ENCODE measurements around the gene PRRX2.
A peak's percentile ranks its signal among the peaks of the same experiment; 100 is the strongest.

PRRX2 gene

DNA sequence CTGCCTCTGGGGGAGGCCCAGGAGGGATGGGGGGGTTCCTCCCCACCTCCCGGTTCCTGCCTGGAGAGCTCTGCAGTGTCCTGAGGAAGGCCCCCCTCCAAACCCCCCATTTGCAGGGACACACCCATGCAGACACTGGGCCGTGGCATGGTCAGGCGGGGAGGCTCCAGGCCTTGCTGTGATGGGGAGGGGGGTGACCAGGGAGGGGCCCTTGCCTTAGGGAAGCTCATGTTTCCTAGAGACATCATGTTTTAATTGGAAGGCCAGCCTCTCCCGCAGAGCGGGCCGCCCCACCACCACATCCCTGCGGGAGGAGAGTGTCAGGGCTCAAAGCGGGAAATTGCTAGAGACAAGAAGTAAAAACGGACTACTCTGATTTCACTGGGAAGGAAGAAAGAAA, 12.0 kb downstream of the PRRX2 start:
- no peak for DNase-seq (ENCODE audit: low spot score)
- no peak for FAIRE-seq

DNA sequence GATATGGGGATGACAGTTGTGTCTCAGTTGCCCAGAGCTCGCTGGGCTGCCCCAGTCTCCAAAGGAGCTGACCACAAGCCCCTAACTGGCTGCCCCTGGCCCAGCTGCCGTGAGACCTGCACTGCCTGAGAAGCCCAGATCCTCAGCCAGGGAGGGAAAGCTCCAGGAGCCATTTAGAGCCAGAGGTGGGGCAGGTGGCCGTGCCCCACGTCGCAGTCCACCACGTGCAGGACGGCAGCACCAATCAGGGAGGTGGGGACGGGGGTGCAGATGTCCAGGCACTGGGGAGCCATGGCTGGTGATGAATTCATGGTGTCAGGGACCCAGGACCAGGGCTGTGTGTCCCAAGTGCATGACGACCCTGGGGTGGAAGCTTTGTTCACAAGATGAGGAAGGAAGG, 13.4 kb downstream of the PRRX2 start:
- FAIRE-seq (no peak), DNase-seq (ENCODE audit: low spot score) (no peak)

DNA sequence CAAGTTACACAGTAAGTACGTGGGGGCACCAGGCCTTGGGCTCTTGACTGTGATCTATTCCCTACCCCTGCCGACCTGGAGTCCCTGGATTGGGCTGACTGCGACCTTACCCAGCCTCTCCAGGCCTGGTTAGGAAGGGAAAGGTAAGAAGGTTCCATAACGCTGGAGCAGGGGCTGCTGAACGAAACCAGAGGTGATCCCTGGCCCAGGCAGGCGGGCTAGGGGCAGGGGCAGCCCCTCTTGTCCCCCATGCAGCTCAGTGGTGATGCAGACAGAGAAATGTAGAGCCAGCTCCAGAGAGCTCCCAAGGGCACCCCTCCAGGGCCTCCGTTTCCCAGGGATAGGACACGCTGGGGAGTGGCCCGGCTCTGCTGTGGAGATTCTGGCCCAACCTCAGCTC, 14.1 kb downstream of the PRRX2 start:
- FAIRE-seq (no peak), DNase-seq (ENCODE audit: low spot score) (no peak)

- FAIRE-seq (no peak), DNase-seq (ENCODE audit: low spot score) (no peak)
Observed at GRCh38 chr9:129681924-129682323, 16.5 kb downstream of the PRRX2 start.

DNA sequence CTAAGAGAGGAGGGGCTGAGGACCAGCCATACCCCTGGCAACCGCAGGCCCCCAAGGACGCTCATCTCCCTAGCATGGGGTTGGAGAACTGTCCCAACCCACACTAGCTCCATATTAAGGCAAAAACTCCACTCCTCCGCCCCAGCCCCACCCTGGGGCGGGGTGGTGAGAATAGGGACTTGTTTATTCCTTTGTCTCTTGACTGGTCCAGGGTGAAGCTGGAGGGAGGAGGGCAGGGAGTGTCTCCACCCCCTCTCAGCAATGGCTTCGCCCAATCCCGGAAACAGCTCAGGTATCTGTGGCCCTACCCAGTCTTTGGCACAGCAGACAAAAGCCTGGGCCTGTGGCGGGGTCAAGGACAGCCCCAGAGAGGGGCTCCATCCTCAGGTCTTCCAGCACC, 16.9 kb downstream of the PRRX2 start:
- FAIRE-seq (no peak), DNase-seq (ENCODE audit: low spot score) (no peak)

DNA sequence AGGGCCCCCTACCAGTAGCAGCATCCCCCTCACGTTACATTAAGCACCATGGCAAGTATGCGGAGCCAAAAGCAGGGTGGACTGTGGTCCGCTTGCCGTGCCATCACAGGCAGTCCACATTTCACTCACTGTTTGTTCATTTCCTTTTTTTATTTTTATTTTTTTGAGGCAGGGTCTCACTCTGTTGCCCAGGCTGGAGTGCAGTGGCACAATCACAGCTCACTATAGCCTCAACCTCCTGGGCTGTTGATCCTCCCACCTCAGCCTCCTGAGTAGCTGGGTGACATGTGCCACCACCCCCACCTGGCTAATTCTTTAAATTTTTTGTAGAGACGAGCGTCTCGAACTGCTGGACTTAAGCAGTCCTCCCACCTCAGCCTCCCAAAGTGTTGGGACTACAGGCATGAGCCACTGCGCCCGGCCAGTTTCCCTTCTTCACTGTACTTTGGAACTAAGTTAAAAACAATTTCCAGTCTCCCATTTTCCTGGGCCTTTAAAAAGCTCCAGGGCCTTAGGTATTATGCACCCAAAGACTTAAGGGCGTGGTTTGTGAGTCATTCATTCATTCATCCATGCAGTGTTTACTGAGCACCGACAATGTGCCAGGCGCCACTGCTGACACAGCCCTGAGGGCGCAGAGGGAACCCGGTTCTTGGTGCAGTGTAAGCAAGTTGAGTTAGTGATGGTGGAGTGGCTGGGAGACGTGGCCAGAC, 19.9 kb downstream of the PRRX2 start:
- no peak for FAIRE-seq
- DNase-seq (ENCODE audit: low spot score): peak; percentile 68

GRCh38 chr9:129685933-129686259, 20.4 kb downstream of the PRRX2 start:
- no peak for DNase-seq (ENCODE audit: low spot score)
- FAIRE-seq: no peak

DNA sequence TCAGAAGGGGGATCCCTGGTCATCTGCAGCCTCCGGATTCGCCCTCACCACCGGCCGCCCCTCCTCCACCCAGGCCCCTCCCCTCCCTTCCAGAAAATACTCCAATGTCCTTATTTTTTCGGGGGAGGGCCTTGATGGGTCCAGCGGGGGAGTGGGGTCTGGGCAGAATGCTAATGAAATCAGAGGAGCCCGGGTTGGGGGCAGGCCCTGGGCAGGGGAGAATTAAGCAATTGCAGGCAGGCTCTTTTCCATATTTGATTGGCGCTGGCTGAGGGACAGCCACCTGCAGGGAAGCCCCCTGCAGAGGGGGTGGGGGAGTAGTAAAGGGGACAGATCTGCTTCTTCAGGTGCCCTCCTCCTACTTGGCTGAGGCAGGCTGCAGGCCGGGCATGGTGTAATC, 21.3 kb downstream of the PRRX2 start:
- no peak for DNase-seq (ENCODE audit: low spot score)
- no peak for FAIRE-seq

GRCh38 chr9:129687391-129687790, 21.9 kb downstream of the PRRX2 start:
- DNase-seq (ENCODE audit: low spot score): no peak
- FAIRE-seq: no peak

- DNase-seq (ENCODE audit: low spot score) (no peak), FAIRE-seq (no peak)
Observed at GRCh38 chr9:129688285-129689043, 23.0 kb downstream of the PRRX2 start.

GRCh38 chr9:129692534-129692933, 27.1 kb downstream of the PRRX2 start:
- no peak for FAIRE-seq

DNA sequence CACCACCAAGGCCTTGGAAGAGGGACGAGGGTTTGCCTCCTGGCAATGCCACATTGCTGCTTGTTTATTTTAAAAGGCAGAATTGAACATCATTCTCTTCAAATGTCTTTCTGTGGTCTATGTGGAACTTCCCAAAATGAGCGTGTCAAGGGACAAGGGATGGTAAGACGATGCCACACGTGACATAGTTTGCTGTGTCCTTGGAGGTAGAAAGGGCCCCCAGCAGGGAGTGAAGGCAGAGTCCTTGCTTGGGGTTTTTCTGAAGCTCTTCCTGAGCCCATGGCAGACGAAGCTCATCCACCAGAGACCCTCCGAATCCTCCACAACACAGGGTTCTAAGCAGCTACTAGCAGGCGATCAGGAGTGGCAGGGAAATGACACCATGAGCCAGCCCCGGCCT, 28.3 kb downstream of the PRRX2 start:
- DNase-seq (ENCODE audit: low spot score) (no peak), FAIRE-seq (no peak)

More at GRCh38 chr9:129692534-129692933, 27.1 kb downstream of the PRRX2 start:
- DNase-seq (ENCODE audit: low spot score): no peak

- DNase-seq (ENCODE audit: low spot score) (no peak), FAIRE-seq (no peak)
Observed at GRCh38 chr9:129694243-129694646, 28.8 kb downstream of the PRRX2 start.

- FAIRE-seq (no peak), DNase-seq (ENCODE audit: low spot score) (no peak)
Observed at GRCh38 chr9:129695870-129696269, 30.4 kb downstream of the PRRX2 start.

DNA sequence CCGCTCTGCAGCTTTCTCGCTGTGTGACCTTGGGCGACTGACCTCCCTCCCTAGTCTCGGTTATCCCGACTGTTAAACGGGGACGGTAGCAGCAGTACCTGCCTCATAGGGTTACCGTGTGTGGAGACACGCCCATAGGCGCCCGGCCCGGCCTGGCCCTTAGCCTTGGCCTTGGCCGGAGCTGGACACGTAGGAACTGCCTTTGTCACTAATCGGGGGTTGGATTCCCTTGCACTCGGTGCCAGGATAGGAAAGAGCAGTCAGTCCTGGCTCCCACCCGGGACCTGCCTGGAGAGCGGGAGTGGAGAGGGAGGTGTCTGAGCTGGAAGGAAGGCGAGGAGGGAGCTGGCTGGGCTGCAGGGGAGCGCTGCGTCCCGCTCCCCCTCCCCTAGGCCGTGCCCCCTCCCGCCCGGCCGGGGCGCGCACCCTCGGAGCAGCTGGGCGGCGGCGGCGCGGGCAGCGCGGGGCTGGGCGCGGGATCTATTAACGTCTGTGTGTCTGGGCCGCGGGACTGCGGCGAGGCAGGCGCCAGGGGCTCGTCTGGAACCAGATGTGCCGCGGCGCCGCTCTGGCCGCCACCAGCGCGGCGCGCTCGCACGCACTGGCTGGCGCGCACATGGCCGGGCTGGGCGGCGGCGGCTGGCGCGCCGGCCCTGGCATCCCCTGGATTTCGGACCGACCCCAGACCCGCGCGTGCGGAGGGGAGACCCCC, 31.7 kb downstream of the PRRX2 start:
- DNase-seq (ENCODE audit: low spot score) (peak; percentile 53), FAIRE-seq (no peak)

- DNase-seq (ENCODE audit: low spot score) (peak; percentile 32), FAIRE-seq (no peak)
Observed at GRCh38 chr9:129697656-129698253, 32.3 kb downstream of the PRRX2 start.

DNA sequence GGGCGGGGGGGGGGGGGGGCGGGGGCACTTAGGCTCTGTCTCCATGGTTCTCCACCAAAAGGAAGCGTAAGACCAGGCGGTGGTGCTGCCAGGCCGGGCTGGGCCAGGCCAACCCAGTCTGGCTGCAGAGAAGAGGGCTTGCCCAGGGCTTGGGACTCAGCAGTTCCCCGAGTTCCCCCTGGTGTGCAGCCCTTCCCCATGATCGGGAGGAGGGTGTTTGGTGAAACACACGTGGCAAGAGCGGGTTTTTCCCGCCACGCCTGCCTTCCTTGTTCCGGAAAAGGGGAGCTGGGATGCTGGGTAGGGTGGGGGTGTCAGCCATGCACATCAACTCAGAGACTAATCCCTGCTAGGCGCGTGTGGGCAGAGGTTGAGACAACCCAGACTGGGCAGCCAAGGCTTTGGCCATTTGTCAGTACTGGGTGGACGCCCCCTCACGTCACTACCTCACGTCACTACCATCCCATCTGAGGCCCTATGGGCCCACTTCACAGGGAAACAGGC, 32.9 kb downstream of the PRRX2 start:
- FAIRE-seq (no peak), DNase-seq (ENCODE audit: low spot score) (no peak)

DNA sequence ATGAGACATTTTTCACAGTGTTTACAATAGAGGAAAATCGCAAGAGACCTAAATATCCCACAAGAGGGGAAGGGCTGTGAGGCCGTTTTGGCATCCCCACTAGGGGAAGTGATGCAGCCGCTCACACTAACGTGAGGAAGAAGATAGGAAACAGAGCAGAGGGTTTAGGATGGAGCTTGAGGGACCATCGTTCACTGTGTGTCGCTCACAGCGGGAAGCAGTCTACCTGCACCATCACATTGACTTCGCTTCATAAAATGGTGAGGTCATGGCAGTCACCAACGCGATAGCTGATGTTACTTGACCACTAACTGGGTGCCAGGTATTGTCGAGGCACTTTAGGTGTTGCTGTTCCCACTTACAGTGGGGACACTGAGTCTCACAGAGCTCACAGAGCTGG, 35.6 kb downstream of the PRRX2 start:
- DNase-seq (ENCODE audit: low spot score): no peak

GRCh38 chr9:129701549-129701948, 36.1 kb downstream of the PRRX2 start:
- FAIRE-seq: no peak
- no peak for DNase-seq (ENCODE audit: low spot score)

More for the DNA sequence above, 35.6 kb downstream of the PRRX2 start:
- no peak for FAIRE-seq

DNA sequence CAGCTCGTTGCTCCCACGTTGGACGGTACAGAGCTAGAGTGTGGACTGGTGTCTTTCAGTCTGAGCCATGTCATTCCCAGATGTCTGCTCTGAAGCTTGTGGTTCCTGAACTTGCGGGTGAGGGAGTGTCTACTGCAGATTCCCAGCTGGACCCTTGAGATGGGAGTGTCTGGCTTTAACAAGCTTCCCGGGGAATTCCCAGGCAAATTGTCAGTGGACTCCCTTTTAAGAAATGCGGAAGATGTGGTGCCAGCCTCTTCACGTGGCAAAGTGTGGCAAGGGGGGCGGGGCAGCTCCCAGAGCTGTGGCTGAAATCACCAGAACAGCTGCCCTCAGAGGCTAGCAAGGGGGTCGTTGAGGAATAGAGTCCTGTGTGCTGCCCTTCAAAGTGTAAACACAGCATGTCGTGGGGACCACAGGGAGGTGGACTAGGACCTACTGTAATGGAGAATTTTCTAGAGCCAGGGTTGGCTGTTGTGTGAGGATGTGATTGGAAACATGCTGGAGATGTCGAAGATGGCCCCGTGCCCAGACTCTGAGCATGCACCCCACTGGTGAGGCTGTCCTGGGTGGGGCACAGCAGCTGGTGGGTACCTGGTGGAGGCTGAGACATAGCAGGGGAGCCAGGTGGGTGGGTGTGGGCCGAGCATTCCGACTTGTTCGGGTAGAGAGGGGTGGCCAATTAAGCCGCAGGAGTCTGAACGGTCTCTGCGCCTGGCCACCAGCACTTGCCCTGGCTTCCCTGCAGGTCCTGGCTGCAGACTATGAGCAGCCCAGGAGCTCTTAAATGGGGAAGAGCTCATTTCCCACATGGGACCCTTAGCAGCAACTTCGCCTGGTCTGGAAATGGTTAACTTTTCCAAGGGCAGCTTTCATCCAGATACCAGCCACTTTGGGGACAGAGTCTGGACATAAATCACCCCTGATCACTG, 37.4 kb downstream of the PRRX2 start:
- peak; percentile 64 for DNase-seq (ENCODE audit: low spot score)
- no peak for FAIRE-seq

All from urothelium cell line (cell line).